CD14-positive monocyte (primary cell): ENCODE measurements around the gene CREB5. TPM values are rescaled to one million over a fixed set of nuclear protein-coding genes. Genes with fewer than 3 reads are reported as not detected.

ENCODE experiments used
- DNase-seq, 3 donors: peaks; one replicate each; pipeline ENCODE4 v3.0.0-alpha.2; 2011 to 2022
- H2AFZ ChIP-seq: 2 replicates; pipeline ENCODE4 v1.6.0; 2012; ENCODE audit warnings: mild to moderate bottlenecking, low read depth, low read length, inconsistent platforms; ENCODE audit not compliant: insufficient read depth, poor library complexity, severe bottlenecking
- H3K27ac ChIP-seq, 2 donors: 1 replicate in 1 of 2; 2 replicates in 1 of 2; pipeline ENCODE4 v1.5.1; 2012 to 2013; ENCODE audit warnings: low read length in 2 of 2, control low read depth in 1 of 2, inconsistent platforms in 1 of 2, low read depth in 1 of 2, mild to moderate bottlenecking in 1 of 2
- H3K27me3 ChIP-seq, 2 donors: one replicate each; pipeline versions ENCODE4 v1.6.0 to v1.6.1; 2011 to 2013; ENCODE audit warnings: low read length in 2 of 2; ENCODE audit not compliant: control insufficient read depth in 2 of 2, insufficient read depth in 2 of 2
- H3K36me3 ChIP-seq, 2 donors: replicated peaks in 1 of 2; 1 replicate in 1 of 2; 2 replicates in 1 of 2; pipeline versions ENCODE4 v1.5.1 to v1.6.1; 2012 to 2013; ENCODE audit warnings: low read length in 2 of 2, control low read depth in 1 of 2, inconsistent platforms in 1 of 2, mild to moderate bottlenecking in 1 of 2; ENCODE audit not compliant: insufficient read depth in 2 of 2, control insufficient read depth in 1 of 2
- H3K4me1 ChIP-seq, 2 donors: 1 replicate in 1 of 2; 2 replicates in 1 of 2; pipeline versions ENCODE4 v1.5.1 to v1.6.1; 2012 to 2013; ENCODE audit warnings: low read length in 2 of 2, control low read depth in 1 of 2, inconsistent platforms in 1 of 2, mild to moderate bottlenecking in 1 of 2, moderate library complexity in 1 of 2; ENCODE audit not compliant: insufficient read depth in 2 of 2, control insufficient read depth in 1 of 2
- H3K4me2 ChIP-seq: replicated peaks from 2 replicates; pipeline ENCODE3; 2012; ENCODE audit warnings: low read length, moderate library complexity, mild to moderate bottlenecking; ENCODE audit not compliant: poor library complexity, severe bottlenecking; ENCODE audit errors: extremely low read depth
- H3K4me3 ChIP-seq, 3 experiments: fragments of 200-600 bp in 1 of 3; sonication (generic) in 1 of 3; replicated peaks in 1 of 3; 1 replicate in 2 of 3; 2 replicates in 1 of 3; pipeline ENCODE4 v1.5.1; 2011 to 2013; ENCODE audit warnings: low read length in 3 of 3, mild to moderate bottlenecking in 3 of 3, control low read depth in 2 of 3, low read depth in 2 of 3, inconsistent platforms in 1 of 3, moderate library complexity in 1 of 3
- H3K79me2 ChIP-seq: 2 replicates; pipeline ENCODE4 v1.6.0; 2012; ENCODE audit warnings: mild to moderate bottlenecking, control low read depth, inconsistent platforms, low read length, moderate library complexity; ENCODE audit not compliant: insufficient read depth
- H3K9ac ChIP-seq: 2 replicates; pipeline ENCODE4 v1.6.0; 2017; ENCODE audit warnings: low read length, mild to moderate bottlenecking; ENCODE audit not compliant: insufficient read depth, poor library complexity, severe bottlenecking
- H3K9me3 ChIP-seq, 2 donors: replicated peaks in 1 of 2; 1 replicate in 1 of 2; 2 replicates in 1 of 2; pipeline versions ENCODE4 v1.5.1 to v1.6.1; 2012 to 2013; ENCODE audit warnings: low read length in 2 of 2, control low read depth in 1 of 2; ENCODE audit not compliant: control insufficient read depth in 1 of 2, insufficient read depth in 1 of 2
- H4K20me1 ChIP-seq: 2 replicates; pipeline ENCODE4 v1.6.0; 2012; ENCODE audit warnings: mild to moderate bottlenecking, low read length, control low read depth, moderate library complexity; ENCODE audit not compliant: insufficient read depth
- H3K27ac Mint-ChIP-seq, 7 donors: one replicate each; pipeline ENCODE4 v1.8.0; 2020; ENCODE audit warnings: mild to moderate bottlenecking in 7 of 7, mixed read lengths in 7 of 7, moderate library complexity in 6 of 7, inconsistent platforms in 2 of 7
- H3K27me3 Mint-ChIP-seq, 3 donors: one replicate each; pipeline ENCODE4 v1.8.0; 2021 to 2022; ENCODE audit warnings: low read depth in 3 of 3, mild to moderate bottlenecking in 3 of 3, mixed read lengths in 3 of 3, moderate library complexity in 3 of 3, inconsistent platforms in 1 of 3
- H3K36me3 Mint-ChIP-seq, 2 donors: one replicate each; pipeline ENCODE4 v1.8.0; 2020; ENCODE audit warnings: mixed read lengths in 2 of 2, inconsistent platforms in 1 of 2, mild to moderate bottlenecking in 1 of 2
- H3K4me1 Mint-ChIP-seq: one replicate; pipeline ENCODE4 v1.8.0; 2020; ENCODE audit warnings: mild to moderate bottlenecking, mixed read lengths
- H3K4me3 Mint-ChIP-seq, 2 donors: one replicate each; pipeline ENCODE4 v1.8.0; 2020; ENCODE audit warnings: mild to moderate bottlenecking in 2 of 2, mixed read lengths in 2 of 2, moderate library complexity in 1 of 2
- H3K9me3 Mint-ChIP-seq, 7 donors: one replicate each; pipeline ENCODE4 v1.8.0; 2020 to 2022; ENCODE audit warnings: mixed read lengths in 7 of 7, mild to moderate bottlenecking in 6 of 7, moderate library complexity in 6 of 7, inconsistent platforms in 2 of 7
- CTCF ChIP-seq: fragments of 200-600 bp; IDR thresholded peaks from one replicate; pipeline ENCODE4 v1.8.0; 2022; ENCODE audit warnings: antibody characterized with exemption, mild to moderate bottlenecking
- WGBS: methylation state at CpG from one replicate; pipeline ENCODE4 v1.1.5; 2013; ENCODE audit warnings: missing lambda C conversion rate; ENCODE audit not compliant: insufficient coverage; 5-methylcytosine and 5-hydroxymethylcytosine counted together
- intact Hi-C, 2 donors: fragments of 100-400 bp; cut with micrococcal nuclease; formaldehyde crosslinking; loops; one replicate each; pipeline versions ENCODE4 v1.15.0 to v1.15.1; 2023
- polyA plus RNA-seq, 3 donors: library from polyadenylated mRNA; depleted of rRNA in 1 of 3; unstranded in 2 of 3; stranded (reverse) in 1 of 3; fragments of 300-500 nt in 2 of 3; fragments of >200 nt in 1 of 3; fragmentation: Illumina TruSeq in 2 of 3; gene quantifications; 1 replicate in 2 of 3; 2 replicates in 1 of 3; pipeline ENCODE4 v1.2.3, GENCODE V29; 2012 to 2021

Gene CREB5
- polyA plus RNA-seq, 3 donors, result 25.1 to 72.3 (median 44.2) TPM

- Histone ChIP-seq H3K4me1 (no peaks in the 10 kb centered on the region), H3K79me2 (no peaks in the 10 kb centered on the region), H3K27ac (no peak overlapping the region), H2AFZ (no peak overlapping the region), H3K9me3 (no peaks in the 10 kb centered on the region), H4K20me1 (peaks cover 100% of the 10 kb centered on the region), H3K4me3 (no peak overlapping the region), H3K9ac (no peak overlapping the region), H3K27me3 (no peaks in the 10 kb centered on the region), H3K36me3 (peaks cover 41 to 100% of the 10 kb centered on the region in 2 donors), H3K4me2 (no peak overlapping the region)
- intact Hi-C loops, result no loop called here
- Mint-ChIP-seq H3K27me3 (peaks cover 0 to 4% (median 2%) of the 10 kb centered on the region in 3 donors), H3K9me3 (no peaks in the 10 kb centered on the region), H3K4me1 (peaks cover 5% of the 10 kb centered on the region), H3K27ac (no peak overlapping the region), H3K4me3 (no peak overlapping the region), H3K36me3 (peaks cover 94% of the 10 kb centered on the region in 2 donors)
- TF ChIP-seq CTCF, result no peak
- WGBS, result no CpG with 5 or more reads among the region's 2 CpGs
- no peak for DNase-seq
These were observed 313.6 kb downstream of the CREB5 start for GRCh38 chr7:28725911-28726310.

- Histone ChIP-seq H3K4me2 (no peak overlapping the region), H3K79me2 (no peaks in the 10 kb centered on the region), H3K4me1 (no peaks in the 10 kb centered on the region), H3K9ac (no peak overlapping the region), H3K36me3 (peaks cover 34 to 98% of the 10 kb centered on the region in 2 donors), H3K27me3 (no peaks in the 10 kb centered on the region), H4K20me1 (peaks cover 100% of the 10 kb centered on the region), H3K27ac (no peak overlapping the region), H3K9me3 (no peaks in the 10 kb centered on the region), H2AFZ (no peak overlapping the region), H3K4me3 (no peak overlapping the region)
- no CpG with 5 or more reads among the region's 1 CpG for WGBS
- peaks cover 94% of the 10 kb centered on the region in 2 donors for H3K36me3 Mint-ChIP-seq
- peaks cover 5% of the 10 kb centered on the region for H3K4me1 Mint-ChIP-seq
- DNase-seq, result no peak
- H3K4me3 Mint-ChIP-seq, result no peak overlapping the region
- H3K27me3 Mint-ChIP-seq, result peaks cover 0 to 4% (median 0%) of the 10 kb centered on the region in 3 donors
- intact Hi-C loops, result no loop called here
- no peak for TF ChIP-seq CTCF
- H3K27ac Mint-ChIP-seq, result peak overlapping the region in 1 of 7 donors; percentile 2
- no peaks in the 10 kb centered on the region for H3K9me3 Mint-ChIP-seq
These were observed 314.2 kb downstream of the CREB5 start for GRCh38 chr7:28726555-28726954.
